NB4 (cell line): ENCODE data around the gene ASCC1.

ENCODE experiments used
- MYC ChIP-seq: IDR thresholded peaks from 2 replicates; pipeline ENCODE4 v1.6.1; 2011; ENCODE audit warnings: low read depth, low read length
- TF ChIP-seq, protein P1 (sequence below): IDR thresholded peaks from one replicate; pipeline ENCODE4 v1.5.1; 2012; ENCODE audit warnings: low read depth, low read length

DNA sequence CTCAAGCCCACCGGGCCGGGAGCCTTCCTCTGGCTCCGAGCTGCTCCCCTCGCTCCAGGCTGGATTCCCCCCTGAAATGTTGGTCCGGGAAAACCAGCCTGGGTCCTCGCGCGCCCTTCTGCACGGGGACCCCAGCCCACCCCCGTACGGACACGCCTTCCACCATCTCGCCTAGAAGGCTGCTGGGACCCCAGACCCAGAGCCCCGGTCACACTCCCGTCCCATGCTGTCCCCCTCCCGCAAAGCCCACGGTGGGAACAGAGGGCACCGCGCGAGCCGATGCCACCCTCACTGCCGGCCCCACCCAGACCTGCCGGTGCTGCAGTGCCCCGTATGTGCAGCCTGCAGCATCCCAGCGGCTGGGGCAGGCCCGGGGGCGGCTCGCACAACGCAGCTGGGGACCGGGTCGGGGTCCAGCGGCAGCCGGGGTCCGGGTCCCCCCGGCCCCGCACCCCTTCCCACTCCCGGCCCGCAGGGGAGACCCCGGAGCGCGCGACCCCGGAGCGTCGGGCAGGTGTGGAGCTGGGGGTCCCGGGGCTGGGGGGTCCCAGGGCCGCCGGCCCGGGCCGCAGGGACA lies 128.6 kb downstream of the ASCC1 start:
- TF ChIP-seq, protein P1, sequence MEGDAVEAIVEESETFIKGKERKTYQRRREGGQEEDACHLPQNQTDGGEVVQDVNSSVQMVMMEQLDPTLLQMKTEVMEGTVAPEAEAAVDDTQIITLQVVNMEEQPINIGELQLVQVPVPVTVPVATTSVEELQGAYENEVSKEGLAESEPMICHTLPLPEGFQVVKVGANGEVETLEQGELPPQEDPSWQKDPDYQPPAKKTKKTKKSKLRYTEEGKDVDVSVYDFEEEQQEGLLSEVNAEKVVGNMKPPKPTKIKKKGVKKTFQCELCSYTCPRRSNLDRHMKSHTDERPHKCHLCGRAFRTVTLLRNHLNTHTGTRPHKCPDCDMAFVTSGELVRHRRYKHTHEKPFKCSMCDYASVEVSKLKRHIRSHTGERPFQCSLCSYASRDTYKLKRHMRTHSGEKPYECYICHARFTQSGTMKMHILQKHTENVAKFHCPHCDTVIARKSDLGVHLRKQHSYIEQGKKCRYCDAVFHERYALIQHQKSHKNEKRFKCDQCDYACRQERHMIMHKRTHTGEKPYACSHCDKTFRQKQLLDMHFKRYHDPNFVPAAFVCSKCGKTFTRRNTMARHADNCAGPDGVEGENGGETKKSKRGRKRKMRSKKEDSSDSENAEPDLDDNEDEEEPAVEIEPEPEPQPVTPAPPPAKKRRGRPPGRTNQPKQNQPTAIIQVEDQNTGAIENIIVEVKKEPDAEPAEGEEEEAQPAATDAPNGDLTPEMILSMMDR: no peak
- TF ChIP-seq MYC: no peak
